Measurements from ENCODE around the gene TARM1. TPM values are rescaled to one million over a fixed set of nuclear protein-coding genes. Genes with fewer than 3 reads are reported as not detected.
A peak's percentile ranks its signal among the peaks of the same experiment; 100 is the strongest.
"Not testable (repeated sequence)": the region's sequence is repeated elsewhere in the genome, so short reads cannot be mapped to it uniquely, and the experiment has no call there.

The TARM1 gene
- total RNA-seq, 1 experiment from 2014 or later: not detected

- H3K9me3 ChIP-seq: no peaks in the 10 kb centered on the region
- DNase-seq: no peak
- peaks cover 30% of the 10 kb centered on the region for H3K27me3 ChIP-seq
- H3K36me3 ChIP-seq: no peaks in the 10 kb centered on the region
- H3K4me3 ChIP-seq: no peak within 1 kb of the TSS
Measured at GRCh38 chr19:54063350-54064116, 17.6 kb downstream of the TARM1 start, which contains the start of gene VSTM1. VSTM1 (minus strand) TSS chr19:54063897; CDS start chr19:54063777, 120 bp downstream.

- Histone ChIP-seq H3K9me3 (no peaks in the 10 kb centered on the region), H3K27me3 (peaks cover 30% of the 10 kb centered on the region)
- no peak for DNase-seq
Measured at GRCh38 chr19:54062643-54063042, 18.5 kb downstream of the TARM1 start.

GRCh38 chr19:54047616-54048015, 33.5 kb downstream of the TARM1 start:
- Histone ChIP-seq H3K9me3 (no peaks in the 10 kb centered on the region), H3K36me3 (no peaks in the 10 kb centered on the region), H3K4me3 (no peak overlapping the region), H3K27me3 (peaks cover 47% of the 10 kb centered on the region)
- no peak for DNase-seq

More at GRCh38 chr19:54062643-54063042, 18.5 kb downstream of the TARM1 start:
- H3K36me3 ChIP-seq: no peaks in the 10 kb centered on the region
- H3K4me3 ChIP-seq: no peak overlapping the region

- no peak for DNase-seq
- H3K9me3 ChIP-seq: no peaks in the 10 kb centered on the region
- peaks cover 47% of the 10 kb centered on the region for H3K27me3 ChIP-seq
- no peaks in the 10 kb centered on the region for H3K36me3 ChIP-seq
- no peak overlapping the region for H3K4me3 ChIP-seq
Measured at GRCh38 chr19:54045771-54046170, 35.4 kb downstream of the TARM1 start.

GRCh38 chr19:54042989-54043388, 38.2 kb downstream of the TARM1 start:
- peaks cover 42% of the 10 kb centered on the region for H3K27me3 ChIP-seq

GRCh38 chr19:54041969-54042606, 39.1 kb downstream of the TARM1 start:
- H3K4me3 ChIP-seq: no peak overlapping the region
- no peaks in the 10 kb centered on the region for H3K9me3 ChIP-seq
- DNase-seq: no peak
- H3K36me3 ChIP-seq: no peaks in the 10 kb centered on the region
- peaks cover 33% of the 10 kb centered on the region for H3K27me3 ChIP-seq

More at GRCh38 chr19:54042989-54043388, 38.2 kb downstream of the TARM1 start:
- no peak for DNase-seq
- H3K9me3 ChIP-seq: no peaks in the 10 kb centered on the region
- H3K36me3 ChIP-seq: no peaks in the 10 kb centered on the region
- H3K4me3 ChIP-seq: no peak overlapping the region

GRCh38 chr19:54040003-54040402, 41.2 kb downstream of the TARM1 start:
- DNase-seq: no peak

GRCh38 chr19:54036542-54036941, 44.6 kb downstream of the TARM1 start:
- not testable (repeated sequence) for DNase-seq, H3K27me3 ChIP-seq, H3K4me3 ChIP-seq, H3K9me3 ChIP-seq, H3K36me3 ChIP-seq

More at GRCh38 chr19:54040003-54040402, 41.2 kb downstream of the TARM1 start:
- Histone ChIP-seq H3K4me3 (no peak overlapping the region), H3K27me3 (peaks cover 12% of the 10 kb centered on the region), H3K9me3 (no peaks in the 10 kb centered on the region), H3K36me3 (no peaks in the 10 kb centered on the region)

- DNase-seq: peak; percentile 79
- Histone ChIP-seq H3K9me3 (no peaks in the 10 kb centered on the region), H3K36me3 (no peaks in the 10 kb centered on the region), H3K27me3 (no peaks in the 10 kb centered on the region), H3K4me3 (no peak overlapping the region)
Measured at GRCh38 chr19:54035215-54036178, 45.7 kb downstream of the TARM1 start.

- no peaks in the 10 kb centered on the region for H3K27me3 ChIP-seq
- no peaks in the 10 kb centered on the region for H3K9me3 ChIP-seq
- no peaks in the 10 kb centered on the region for H3K36me3 ChIP-seq
- no peak for DNase-seq
- peak overlapping the region; percentile 35 for H3K4me3 ChIP-seq
Measured at GRCh38 chr19:54030895-54031586, 50.1 kb downstream of the TARM1 start.

- H3K27me3 ChIP-seq: no peaks in the 10 kb centered on the region
- DNase-seq: peak; percentile 49
- no peaks in the 10 kb centered on the region for H3K36me3 ChIP-seq
- no peak overlapping the region for H3K4me3 ChIP-seq
- H3K9me3 ChIP-seq: no peaks in the 10 kb centered on the region
Measured at GRCh38 chr19:54029930-54030490, 51.2 kb downstream of the TARM1 start.

- DNase-seq: no peak
- H3K9me3 ChIP-seq: no peaks in the 10 kb centered on the region
- H3K27me3 ChIP-seq: no peaks in the 10 kb centered on the region
- H3K36me3 ChIP-seq: no peaks in the 10 kb centered on the region
- H3K4me3 ChIP-seq: no peak overlapping the region
Measured at GRCh38 chr19:54029301-54029700, 51.9 kb downstream of the TARM1 start.

GRCh38 chr19:54026656-54027055, 54.5 kb downstream of the TARM1 start:
- H3K36me3 ChIP-seq: no peaks in the 10 kb centered on the region
- H3K4me3 ChIP-seq: no peak overlapping the region
- DNase-seq: no peak
- no peaks in the 10 kb centered on the region for H3K9me3 ChIP-seq
- H3K27me3 ChIP-seq: no peaks in the 10 kb centered on the region

GRCh38 chr19:54024660-54025059, 56.5 kb downstream of the TARM1 start:
- no peaks in the 10 kb centered on the region for H3K27me3 ChIP-seq
- no peaks in the 10 kb centered on the region for H3K9me3 ChIP-seq
- H3K4me3 ChIP-seq: no peak overlapping the region
- DNase-seq: no peak
- no peaks in the 10 kb centered on the region for H3K36me3 ChIP-seq

GRCh38 chr19:54023191-54023590, 58.0 kb downstream of the TARM1 start:
- Histone ChIP-seq H3K36me3 (no peaks in the 10 kb centered on the region), H3K4me3 (no peak overlapping the region), H3K9me3 (no peaks in the 10 kb centered on the region), H3K27me3 (no peaks in the 10 kb centered on the region)
- DNase-seq: no peak

- Histone ChIP-seq H3K36me3 (no peaks in the 10 kb centered on the region), H3K9me3 (no peaks in the 10 kb centered on the region), H3K4me3 (no peak overlapping the region), H3K27me3 (no peaks in the 10 kb centered on the region)
- no peak for DNase-seq
Measured at GRCh38 chr19:54021932-54022331, 59.2 kb downstream of the TARM1 start.

All from MG63 (cell line).